Rectal smooth muscle tissue (tissue), 1 donor: ENCODE results near the gene HMX2.

ENCODE experiments used
- H3K27ac ChIP-seq: one replicate; pipeline ENCODE4 v1.7.0; 2013; ENCODE audit warnings: low read depth, low read length, inconsistent platforms
- H3K27me3 ChIP-seq: one replicate; pipeline ENCODE4 v1.7.0; 2013; ENCODE audit warnings: low read length; ENCODE audit not compliant: control insufficient read depth, insufficient read depth
- H3K36me3 ChIP-seq: one replicate; pipeline ENCODE4 v1.7.0; 2013; ENCODE audit warnings: low read length; ENCODE audit not compliant: control insufficient read depth, insufficient read depth
- H3K4me1 ChIP-seq: one replicate; pipeline ENCODE4 v1.7.0; 2013; ENCODE audit warnings: low read length; ENCODE audit not compliant: control insufficient read depth, insufficient read depth
- H3K4me3 ChIP-seq: one replicate; pipeline ENCODE4 v1.7.0; 2013; ENCODE audit warnings: low read length
- H3K9ac ChIP-seq: one replicate; pipeline ENCODE4 v1.7.0; 2013; ENCODE audit warnings: low read length

The HMX2 gene

DNA sequence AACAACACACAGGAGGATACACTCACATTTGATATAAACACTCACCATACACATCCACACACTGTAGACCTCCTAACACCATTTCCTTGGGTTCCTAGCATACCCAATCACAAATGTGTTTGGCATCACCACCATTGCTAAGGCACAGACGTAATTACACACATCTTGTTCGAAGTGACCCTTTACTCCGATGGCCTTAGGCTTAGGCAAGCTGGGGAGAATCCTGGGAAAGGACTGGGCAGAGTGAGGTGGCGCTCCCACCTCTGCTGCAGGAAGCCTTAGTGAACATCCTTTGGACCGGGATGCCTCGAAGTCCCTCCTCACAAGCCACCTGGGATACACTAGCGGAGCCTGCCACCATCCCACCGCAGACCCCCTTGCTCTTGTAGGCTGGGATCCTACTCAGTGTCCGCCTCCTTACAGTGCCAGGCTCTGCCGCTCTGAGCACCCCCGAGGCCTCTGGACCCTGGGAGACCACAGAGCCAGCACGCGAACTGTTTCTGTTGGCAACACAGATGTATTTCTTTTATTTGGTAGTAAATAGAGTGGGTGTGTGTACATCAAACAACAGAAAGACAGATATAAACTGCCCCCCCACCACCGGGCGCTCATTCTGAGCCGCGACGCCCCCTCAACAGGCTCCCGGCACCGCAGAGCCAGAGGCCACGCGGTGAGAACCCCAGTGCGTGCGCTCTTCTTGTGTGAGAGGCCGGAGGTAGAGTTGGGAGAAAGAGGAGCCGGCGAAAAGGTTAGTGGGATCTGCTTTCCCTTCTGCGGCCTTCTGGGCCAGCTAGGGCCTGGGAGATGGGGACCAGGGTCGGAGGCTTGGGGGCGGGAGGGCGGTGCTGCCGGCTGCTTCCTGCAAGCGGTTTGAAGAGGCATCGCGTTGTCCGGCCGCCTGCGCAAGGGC is 5.9 kb upstream of the HMX2 start:
- H3K9ac ChIP-seq: no peak overlapping the region
- H3K4me1 ChIP-seq: no peaks in the 10 kb centered on the region
- no peak overlapping the region for H3K27ac ChIP-seq
- no peaks in the 10 kb centered on the region for H3K36me3 ChIP-seq
- peaks cover 73% of the 10 kb centered on the region for H3K27me3 ChIP-seq
- H3K4me3 ChIP-seq: no peak overlapping the region

DNA sequence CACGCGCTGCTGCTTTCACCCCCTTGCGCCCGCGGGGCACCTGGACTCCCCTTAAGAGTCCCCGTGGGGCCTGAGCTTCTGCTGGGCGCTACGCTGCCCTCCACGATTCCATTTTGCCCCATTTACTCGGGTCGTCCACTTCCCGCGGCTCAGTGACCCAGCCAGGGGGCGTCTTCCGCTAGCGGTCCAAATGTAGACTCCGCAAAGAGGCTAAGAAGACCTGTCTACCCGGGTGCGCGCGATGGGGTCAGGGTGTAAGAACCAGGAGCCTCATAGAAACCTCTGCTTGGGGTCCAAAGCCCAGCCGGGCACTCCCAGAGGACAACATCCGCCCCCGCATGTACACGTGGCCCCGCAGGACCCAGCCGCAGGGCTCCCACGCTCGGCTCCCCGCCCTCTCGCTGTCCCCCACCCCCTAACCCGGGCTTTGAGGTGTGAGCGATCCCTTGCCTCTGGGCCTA is 5.2 kb upstream of the HMX2 start:
- Histone ChIP-seq H3K27ac (no peak overlapping the region), H3K4me3 (no peak overlapping the region), H3K36me3 (no peaks in the 10 kb centered on the region), H3K9ac (no peak overlapping the region), H3K27me3 (peaks cover 73% of the 10 kb centered on the region), H3K4me1 (no peaks in the 10 kb centered on the region)

DNA sequence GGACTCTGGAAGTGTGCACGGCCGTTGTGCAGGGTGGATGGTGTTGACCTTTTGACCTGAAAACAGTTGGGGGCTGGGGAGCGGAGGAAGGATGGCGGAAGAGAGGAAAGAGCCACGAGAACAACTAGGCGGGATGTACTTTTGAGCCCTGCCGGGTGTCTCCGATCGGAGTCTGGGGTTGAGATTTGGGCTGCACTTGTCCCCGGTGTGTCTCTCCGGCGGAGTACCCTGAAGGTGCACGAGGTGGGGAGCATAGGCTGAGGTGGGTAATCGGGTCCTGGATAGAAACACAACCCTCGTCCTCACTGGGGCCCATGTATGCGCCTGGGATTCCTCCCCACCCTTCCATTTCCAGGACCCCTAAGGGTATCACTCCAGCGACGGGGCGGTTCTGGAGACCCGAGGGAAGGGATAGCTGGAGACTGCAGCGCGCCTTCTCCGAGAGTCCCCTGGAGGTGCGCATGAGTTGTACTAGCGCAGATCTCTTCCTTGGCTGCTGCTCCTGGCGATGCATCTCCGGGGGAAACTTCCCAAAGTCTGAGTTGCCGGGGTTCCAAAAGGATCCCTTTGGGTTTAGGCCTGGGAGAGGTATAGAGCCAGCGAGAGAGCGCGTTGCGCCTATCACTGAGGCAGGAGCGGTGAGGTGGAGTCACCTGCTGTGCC is 4.6 kb upstream of the HMX2 start:
- peaks cover 73% of the 10 kb centered on the region for H3K27me3 ChIP-seq
- H3K4me1 ChIP-seq: no peaks in the 10 kb centered on the region
- no peak overlapping the region for H3K9ac ChIP-seq
- H3K4me3 ChIP-seq: no peak overlapping the region
- no peak overlapping the region for H3K27ac ChIP-seq
- H3K36me3 ChIP-seq: no peaks in the 10 kb centered on the region

- Histone ChIP-seq H3K27me3 (peaks cover 74% of the 10 kb centered on the region), H3K4me3 (no peak overlapping the region), H3K9ac (no peak overlapping the region), H3K4me1 (no peaks in the 10 kb centered on the region), H3K36me3 (no peaks in the 10 kb centered on the region), H3K27ac (no peak overlapping the region)
Measured at GRCh38 chr10:123143825-123144168, 4.1 kb upstream of the HMX2 start.

GRCh38 chr10:123144697-123145541 is 3.0 kb upstream of the HMX2 start:
- H3K4me1 ChIP-seq: no peaks in the 10 kb centered on the region
- no peak overlapping the region for H3K27ac ChIP-seq
- no peak overlapping the region for H3K4me3 ChIP-seq
- no peaks in the 10 kb centered on the region for H3K36me3 ChIP-seq
- peaks cover 72% of the 10 kb centered on the region for H3K27me3 ChIP-seq
- H3K9ac ChIP-seq: no peak overlapping the region

DNA sequence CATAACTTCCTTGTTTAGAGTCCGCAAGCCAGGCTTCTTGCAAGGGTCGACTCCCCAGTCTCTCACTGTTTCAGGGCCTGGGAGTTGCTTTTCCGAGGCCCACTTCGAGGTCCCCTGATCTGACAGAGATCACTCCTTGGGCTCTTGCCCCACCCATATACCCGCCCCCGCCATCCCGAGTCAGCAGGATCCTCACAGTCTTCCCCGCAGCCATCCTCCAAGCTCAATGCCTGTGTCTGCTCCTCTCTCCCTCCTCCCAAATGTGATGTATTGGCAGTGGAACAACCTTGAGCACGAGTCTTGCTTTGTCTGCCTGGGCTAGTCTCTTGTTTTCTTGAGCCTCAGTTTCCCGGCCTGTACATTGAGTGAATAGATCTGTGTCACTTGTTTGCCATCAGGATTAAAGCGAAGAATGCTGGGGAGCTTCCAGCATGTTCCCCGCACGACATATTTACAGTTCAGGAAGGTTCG is 2.4 kb upstream of the HMX2 start:
- Histone ChIP-seq H3K27me3 (peaks cover 70% of the 10 kb centered on the region), H3K4me1 (no peaks in the 10 kb centered on the region), H3K9ac (no peak overlapping the region), H3K27ac (no peak overlapping the region), H3K4me3 (no peak overlapping the region), H3K36me3 (no peaks in the 10 kb centered on the region)

DNA sequence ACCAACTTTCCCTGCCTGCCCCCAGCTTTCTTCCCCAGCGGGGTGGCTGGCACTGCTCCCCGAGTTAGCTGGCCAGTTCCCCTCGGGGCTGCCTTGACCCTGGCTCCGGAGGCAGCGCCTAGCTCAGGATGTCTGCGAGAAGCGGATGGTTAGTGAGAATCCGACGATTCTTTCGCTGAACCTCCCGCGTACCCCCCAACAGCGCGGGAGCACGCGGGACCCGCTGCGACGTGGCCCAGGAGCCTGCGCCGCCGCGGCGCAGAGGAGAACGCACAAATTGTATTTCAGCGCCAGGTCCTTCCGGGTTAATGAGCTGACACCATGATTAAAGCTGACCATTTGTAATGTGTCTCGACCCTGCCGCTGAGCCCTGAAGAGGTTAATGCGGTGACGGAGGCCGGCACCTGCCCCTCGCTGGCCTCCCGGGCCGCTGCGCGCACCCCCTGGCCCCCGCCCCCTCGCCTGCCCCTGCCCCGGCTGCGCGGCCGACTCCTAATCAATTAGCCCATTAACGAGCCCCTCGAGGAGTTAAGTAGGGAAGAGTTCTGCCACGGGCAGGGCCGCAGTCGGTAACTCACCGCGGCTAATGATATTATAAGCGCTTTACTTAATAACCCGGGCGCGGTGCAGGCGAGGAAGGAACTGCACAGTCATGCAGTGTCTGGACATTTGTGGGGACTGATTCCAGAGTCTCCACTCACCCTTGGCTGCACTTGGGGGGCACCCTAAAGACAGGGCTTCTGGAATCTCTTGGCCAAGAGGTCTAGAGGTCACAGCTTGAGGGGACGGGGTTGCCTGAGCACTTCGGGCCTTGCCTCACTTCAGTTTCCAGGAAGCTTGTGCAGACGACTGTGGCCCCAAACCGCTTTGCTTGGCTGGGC is 1.7 kb upstream of the HMX2 start:
- Histone ChIP-seq H3K9ac (no peak overlapping the region), H3K4me3 (no peak overlapping the region), H3K27me3 (peaks cover 70% of the 10 kb centered on the region), H3K4me1 (no peaks in the 10 kb centered on the region), H3K27ac (no peak overlapping the region), H3K36me3 (no peaks in the 10 kb centered on the region)

DNA sequence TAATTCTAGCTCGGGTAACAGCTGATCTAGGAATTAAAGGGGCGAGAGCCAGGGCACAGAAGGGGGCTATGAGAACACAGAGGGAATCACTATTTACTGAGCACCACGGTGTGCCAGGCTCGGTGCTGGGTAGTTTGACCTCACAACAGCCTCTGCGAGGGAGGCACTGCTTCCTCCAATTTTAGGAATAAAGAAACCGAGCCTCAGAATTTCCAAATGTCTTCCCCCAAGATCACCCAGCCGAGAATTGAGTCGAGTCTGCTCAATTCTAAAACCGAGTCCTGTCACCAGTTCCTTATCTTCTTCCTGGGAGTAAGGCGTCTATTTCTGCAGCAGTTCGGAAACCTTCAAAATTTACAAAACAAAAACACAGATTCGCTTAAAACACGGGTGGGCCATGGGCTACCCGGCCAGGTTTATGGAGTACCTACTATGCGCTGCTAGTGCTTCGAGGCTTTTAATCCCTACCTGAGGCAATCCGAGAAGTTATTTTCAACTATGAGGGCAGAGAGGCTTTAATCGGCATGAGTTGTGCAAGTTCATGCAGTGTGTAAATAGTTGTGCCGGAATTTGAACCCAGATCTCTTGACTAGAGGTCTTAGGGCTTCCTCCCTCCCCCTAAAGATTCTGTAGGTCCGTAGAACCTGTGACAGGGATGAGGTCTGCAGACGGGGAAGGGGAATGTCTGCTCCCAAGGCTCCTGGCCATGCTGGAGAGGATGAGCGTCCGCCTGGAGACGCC is 872 bp upstream of the HMX2 start:
- Histone ChIP-seq H3K4me1 (no peaks in the 10 kb centered on the region), H3K27me3 (peaks cover 68% of the 10 kb centered on the region), H3K4me3 (no peak overlapping the region), H3K36me3 (no peaks in the 10 kb centered on the region), H3K27ac (no peak overlapping the region), H3K9ac (no peak overlapping the region)

DNA sequence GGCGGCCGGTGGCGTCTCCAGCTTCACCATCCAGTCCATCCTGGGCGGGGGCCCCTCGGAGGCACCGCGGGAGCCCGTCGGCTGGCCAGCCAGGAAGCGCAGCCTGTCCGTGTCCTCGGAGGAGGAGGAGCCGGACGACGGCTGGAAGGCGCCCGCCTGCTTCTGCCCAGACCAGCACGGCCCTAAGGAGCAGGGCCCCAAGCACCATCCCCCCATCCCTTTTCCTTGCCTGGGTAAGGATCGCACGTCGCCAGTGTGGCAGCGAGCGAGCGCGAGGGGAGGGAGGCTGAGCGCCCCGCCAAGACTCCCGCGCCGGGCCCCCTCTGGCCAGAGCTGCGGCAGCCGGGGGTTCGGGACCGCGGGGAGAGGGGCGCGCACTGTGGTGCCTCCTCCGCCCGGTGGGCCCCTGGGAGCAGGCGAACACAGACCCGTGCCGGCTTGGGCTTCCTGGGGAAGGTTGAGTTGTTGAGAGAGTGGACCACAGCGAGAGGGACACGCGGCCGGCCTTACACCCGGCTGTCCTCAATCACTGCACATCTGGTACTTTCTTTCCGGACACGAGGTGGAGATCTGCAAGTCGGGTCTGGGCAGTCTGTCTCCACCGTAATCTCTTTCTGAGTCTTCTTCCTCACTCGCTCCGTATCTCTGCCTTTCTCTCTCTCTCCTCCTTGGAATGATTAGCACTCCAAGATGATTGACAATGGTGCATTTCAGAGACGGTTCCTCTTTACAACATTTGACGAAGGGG is 652 bp downstream of the HMX2 start:
- no peaks in the 10 kb centered on the region for H3K4me1 ChIP-seq
- H3K4me3 ChIP-seq: no peak overlapping the region
- H3K9ac ChIP-seq: no peak overlapping the region
- H3K27ac ChIP-seq: no peak overlapping the region
- peaks cover 59% of the 10 kb centered on the region for H3K27me3 ChIP-seq
- H3K36me3 ChIP-seq: no peaks in the 10 kb centered on the region

DNA sequence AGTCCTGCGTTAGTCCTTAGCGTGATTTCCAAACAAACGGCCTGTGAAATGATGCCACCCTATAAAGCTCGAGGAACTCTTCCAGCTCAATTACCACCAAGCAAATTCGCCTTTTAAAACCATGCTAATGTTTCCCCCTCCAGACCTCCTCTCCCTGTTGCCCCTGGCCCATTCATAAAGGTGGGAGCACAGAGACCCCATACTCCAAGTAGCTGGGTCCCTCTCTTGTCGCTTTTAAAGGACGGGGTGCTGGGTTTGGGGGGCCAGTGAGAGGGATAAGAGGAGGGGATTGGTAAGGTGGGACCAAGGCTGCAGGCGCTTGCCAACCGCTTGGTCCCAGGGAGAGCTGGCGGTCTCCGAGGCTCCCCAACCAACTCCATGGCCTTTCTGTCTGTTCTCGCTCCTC is 1.2 kb downstream of the HMX2 start:
- Histone ChIP-seq H3K9ac (no peak overlapping the region), H3K27me3 (peaks cover 58% of the 10 kb centered on the region), H3K36me3 (no peaks in the 10 kb centered on the region), H3K27ac (no peak overlapping the region), H3K4me1 (no peaks in the 10 kb centered on the region), H3K4me3 (no peak overlapping the region)
